Measurements from ENCODE around the gene EPGN. TPM values are rescaled to one million over a fixed set of nuclear protein-coding genes. Genes with fewer than 3 reads are reported as not detected.

The EPGN gene
- total and polyA plus RNA-seq, 2 donors (not counting 1 experiment from before 2014, with no cell fraction given) = 0.77 TPM; not detected in 1

DNA sequence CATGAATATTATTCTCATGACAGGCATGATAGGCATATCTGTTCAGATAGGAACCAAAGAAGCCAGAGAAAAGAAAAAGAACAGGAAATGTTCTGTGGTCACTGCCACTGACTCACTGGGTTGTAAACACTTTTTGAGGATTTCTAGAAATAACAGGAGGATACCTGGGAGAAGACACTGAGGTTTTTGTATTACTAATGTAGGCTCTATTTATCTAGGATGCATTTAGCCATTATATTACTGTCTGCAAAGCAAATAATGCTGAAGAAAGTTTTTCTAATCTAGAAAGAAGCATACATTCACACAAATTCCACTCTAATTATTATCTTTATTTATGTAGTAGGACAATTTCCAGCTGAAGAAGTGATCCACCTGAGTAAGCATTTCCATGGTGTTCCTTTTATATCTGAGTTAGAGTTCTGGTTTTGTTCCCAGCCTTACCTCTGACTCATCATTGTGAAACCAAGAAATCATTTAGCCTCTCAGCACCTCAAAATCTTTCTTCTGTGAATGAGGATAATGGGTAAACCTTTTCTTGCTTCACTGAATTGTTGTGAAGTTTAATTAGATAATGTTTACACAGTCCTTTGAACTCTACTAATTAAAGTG lies 40.2 kb upstream of the EPGN start:
- Histone ChIP-seq H3K9ac (ENCODE audit: insufficient read depth, low read length) (no peak overlapping the region), H3K27ac (ENCODE audit: insufficient read depth, low read length) (no peak overlapping the region), H3K4me2 (ENCODE audit: extremely low read depth, insufficient read depth, low read length) (no peak overlapping the region), H3K79me2 (ENCODE audit: control insufficient read depth, insufficient read depth, low read length) (no peaks in the 10 kb centered on the region), H2AFZ (ENCODE audit: low read length) (no peak overlapping the region), H3K4me3 (replicated peaks in 1 of 4; ENCODE audit: control extremely low read depth in 1 of 4, insufficient read depth in 1 of 4, low read depth in 3 of 4, low read length in 4 of 4) (no peak overlapping the region), H3K9me3 (ENCODE audit: control insufficient read depth, insufficient read depth, low read depth, low read length) (no peaks in the 10 kb centered on the region), H4K20me1 (ENCODE audit: control insufficient read depth, extremely low read depth, insufficient read depth, low read length) (no peaks in the 10 kb centered on the region), H3K4me1 (ENCODE audit: control insufficient read depth, extremely low read depth, insufficient read depth, low read length) (no peaks in the 10 kb centered on the region), H3K36me3 (ENCODE audit: control insufficient read depth, insufficient read depth, low read length) (no peaks in the 10 kb centered on the region), H3K27me3 (ENCODE audit: control insufficient read depth, insufficient read depth, low read length) (no peaks in the 10 kb centered on the region)
- TF ChIP-seq CTCF (conservative IDR thresholded peaks at IDR 0.05 in 1 of 2, IDR thresholded peaks at IDR 0.05 in 1 of 2; ENCODE audit: low read depth in 1 of 2, low read length in 2 of 2) (no peak), EZH2 (IDR thresholded peaks at IDR 0.05; ENCODE audit: low read length, missing control alignments) (no peak)
- peak; percentile 63 to 86 for DNase-seq (ENCODE audit: low read depth in 2 of 2)

- H3K4me2 ChIP-seq (ENCODE audit: extremely low read depth, insufficient read depth, low read length) = no peak overlapping the region
- no peaks in the 10 kb centered on the region for H3K4me1 ChIP-seq (ENCODE audit: control insufficient read depth, extremely low read depth, insufficient read depth, low read length)
- TF ChIP-seq CTCF (conservative IDR thresholded peaks at IDR 0.05 in 1 of 2, IDR thresholded peaks at IDR 0.05 in 1 of 2; ENCODE audit: low read depth in 1 of 2, low read length in 2 of 2) (no peak), EZH2 (IDR thresholded peaks at IDR 0.05; ENCODE audit: low read length, missing control alignments) (no peak)
- H3K9me3 ChIP-seq (ENCODE audit: control insufficient read depth, insufficient read depth, low read depth, low read length) = no peaks in the 10 kb centered on the region
- no peak overlapping the region for H3K27ac ChIP-seq (ENCODE audit: insufficient read depth, low read length)
- no peak overlapping the region for H3K4me3 ChIP-seq (replicated peaks in 1 of 4; ENCODE audit: control extremely low read depth in 1 of 4, insufficient read depth in 1 of 4, low read depth in 3 of 4, low read length in 4 of 4)
- H3K27me3 ChIP-seq (ENCODE audit: control insufficient read depth, insufficient read depth, low read length) = no peaks in the 10 kb centered on the region
- no peaks in the 10 kb centered on the region for H4K20me1 ChIP-seq (ENCODE audit: control insufficient read depth, extremely low read depth, insufficient read depth, low read length)
- no peak overlapping the region for H3K9ac ChIP-seq (ENCODE audit: insufficient read depth, low read length)
- no peaks in the 10 kb centered on the region for H3K36me3 ChIP-seq (ENCODE audit: control insufficient read depth, insufficient read depth, low read length)
- DNase-seq (ENCODE audit: low read depth in 2 of 2) = no peak
- no peak overlapping the region for H2AFZ ChIP-seq (ENCODE audit: low read length)
- H3K79me2 ChIP-seq (ENCODE audit: control insufficient read depth, insufficient read depth, low read length) = no peaks in the 10 kb centered on the region
Observed at GRCh38 chr4:74268643-74269042, 39.6 kb upstream of the EPGN start.

GRCh38 chr4:74278490-74278889 lies 29.8 kb upstream of the EPGN start:
- Histone ChIP-seq H3K36me3 (ENCODE audit: control insufficient read depth, insufficient read depth, low read length) (no peaks in the 10 kb centered on the region), H3K4me1 (ENCODE audit: control insufficient read depth, extremely low read depth, insufficient read depth, low read length) (peaks cover 5% of the 10 kb centered on the region), H3K27ac (ENCODE audit: insufficient read depth, low read length) (no peak overlapping the region), H3K4me3 (replicated peaks in 1 of 4; ENCODE audit: control extremely low read depth in 1 of 4, insufficient read depth in 1 of 4, low read depth in 3 of 4, low read length in 4 of 4) (no peak overlapping the region), H4K20me1 (ENCODE audit: control insufficient read depth, extremely low read depth, insufficient read depth, low read length) (no peaks in the 10 kb centered on the region), H2AFZ (ENCODE audit: low read length) (no peak overlapping the region), H3K79me2 (ENCODE audit: control insufficient read depth, insufficient read depth, low read length) (no peaks in the 10 kb centered on the region), H3K27me3 (ENCODE audit: control insufficient read depth, insufficient read depth, low read length) (no peaks in the 10 kb centered on the region), H3K4me2 (ENCODE audit: extremely low read depth, insufficient read depth, low read length) (no peak overlapping the region), H3K9ac (ENCODE audit: insufficient read depth, low read length) (no peak overlapping the region), H3K9me3 (ENCODE audit: control insufficient read depth, insufficient read depth, low read depth, low read length) (no peaks in the 10 kb centered on the region)
- no peak for DNase-seq (ENCODE audit: low read depth in 2 of 2)
- no peak for TF ChIP-seq CTCF (conservative IDR thresholded peaks at IDR 0.05 in 1 of 2, IDR thresholded peaks at IDR 0.05 in 1 of 2; ENCODE audit: low read depth in 1 of 2, low read length in 2 of 2)

Data from fibroblast of lung (primary cell).